Loucy (cell line): ENCODE results near the gene PRR5L.

Experiments
- CTCF ChIP-seq: fragments of 200-600 bp; sonication (generic); conservative IDR thresholded peaks from 2 replicates; pipeline ENCODE4 v1.5.1; 2014; ENCODE audit warnings: mild to moderate bottlenecking, antibody characterized with exemption, low read length
- EZH2phosphoT487 ChIP-seq: fragments of 200-600 bp; IDR thresholded peaks from 2 replicates; pipeline ENCODE4 v1.6.1; 2018; ENCODE audit warnings: antibody characterized with exemption, mild to moderate bottlenecking, moderate library complexity, borderline replicate concordance

DNA sequence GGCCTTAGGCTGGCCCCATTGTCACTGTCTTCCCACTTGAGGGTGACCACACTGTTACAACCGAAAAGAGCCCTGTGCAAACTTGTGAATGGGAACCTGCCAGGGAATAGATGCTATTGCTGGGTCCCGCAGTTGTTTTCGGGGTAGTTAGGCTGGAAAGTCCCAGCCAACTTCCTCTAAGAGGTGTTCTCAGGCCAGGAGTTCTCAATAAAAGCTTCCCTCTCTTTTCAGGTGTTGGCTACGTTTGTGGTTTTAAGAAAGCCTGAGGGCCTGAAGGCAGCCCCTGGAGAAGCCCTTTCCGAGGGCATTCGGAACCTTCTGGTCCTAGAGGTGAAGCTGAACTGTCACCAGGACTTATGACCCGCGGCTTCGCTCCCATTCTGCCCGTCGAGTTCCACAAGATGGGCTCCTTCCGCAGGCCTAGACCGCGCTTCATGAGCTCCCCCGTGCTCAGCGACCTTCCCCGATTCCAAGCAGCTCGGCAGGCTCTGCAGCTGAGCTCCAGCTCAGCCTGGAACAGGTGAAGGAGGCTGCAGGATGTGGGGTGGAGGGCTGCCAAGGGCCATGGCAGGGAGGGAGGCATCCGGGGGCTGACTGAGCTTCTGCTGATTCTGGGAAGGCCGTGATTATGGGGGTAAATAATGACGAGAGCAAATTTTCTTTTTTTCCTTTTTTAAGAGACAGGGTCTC is 104.8 kb downstream of the PRR5L start:
- TF ChIP-seq CTCF (no peak), EZH2phosphoT487 (no peak)
